Neural progenitor cell (in vitro differentiated cells): Measurements from ENCODE around the gene SPAG16. TPM values are rescaled to one million over a fixed set of nuclear protein-coding genes. Genes with fewer than 3 reads are reported as not detected.

Source experiments
- DNase-seq: peaks from one replicate; pipeline ENCODE4 v3.0.0-alpha.2; 2016; ENCODE audit warnings: low spot score
- H2AFZ ChIP-seq: fragments of 200-600 bp; sonication (generic); replicated peaks from 2 replicates; pipeline ENCODE4 v1.6.1; 2016; ENCODE audit warnings: antibody characterized with exemption
- H3F3A ChIP-seq: fragments of 200-600 bp; sonication (generic); 2 replicates; pipeline ENCODE4 v1.6.1; 2016; ENCODE audit warnings: antibody characterized with exemption, low read depth
- H3K27ac ChIP-seq: fragments of 200-600 bp; sonication (generic); 2 replicates; pipeline ENCODE4 v1.5.1; 2016; ENCODE audit warnings: mild to moderate bottlenecking
- H3K27me3 ChIP-seq: fragments of 200-600 bp; sonication (generic); 2 replicates; pipeline ENCODE4 v1.6.1; 2016; ENCODE audit warnings: mild to moderate bottlenecking, moderate library complexity
- H3K36me3 ChIP-seq: fragments of 200-600 bp; sonication (generic); 2 replicates; pipeline ENCODE4 v1.5.1; 2016
- H3K4me1 ChIP-seq: fragments of 200-600 bp; sonication (generic); 2 replicates; pipeline ENCODE4 v1.6.1; 2016; ENCODE audit warnings: mixed run types
- H3K4me2 ChIP-seq: fragments of 200-600 bp; sonication (generic); 2 replicates; pipeline ENCODE4 v1.6.1; 2016
- H3K4me3 ChIP-seq: fragments of 200-600 bp; sonication (generic); 2 replicates; pipeline ENCODE4 v1.5.1; 2016
- H3K79me2 ChIP-seq: fragments of 200-600 bp; sonication (generic); 2 replicates; pipeline ENCODE4 v1.6.1; 2016; ENCODE audit warnings: low read depth
- H3K9ac ChIP-seq: fragments of 200-600 bp; sonication (generic); 2 replicates; pipeline ENCODE4 v1.6.1; 2016
- H3K9me3 ChIP-seq: fragments of 200-600 bp; sonication (generic); 2 replicates; pipeline ENCODE4 v1.5.1; 2016; ENCODE audit warnings: low read depth
- H4K20me1 ChIP-seq: fragments of 200-600 bp; sonication (generic); 2 replicates; pipeline ENCODE4 v1.6.1; 2016; ENCODE audit warnings: low read depth
- H3K27ac Mint-ChIP-seq: 3 replicates; pipeline ENCODE4 v1.8.0; 2021; ENCODE audit warnings: mixed read lengths
- H3K27me3 Mint-ChIP-seq: 2 replicates; pipeline ENCODE4 v1.8.0; 2022; ENCODE audit warnings: low read depth, mild to moderate bottlenecking, inconsistent platforms, moderate library complexity, mixed read lengths; ENCODE audit not compliant: insufficient read depth
- H3K36me3 Mint-ChIP-seq: 3 replicates; pipeline ENCODE4 v1.8.0; 2021; ENCODE audit warnings: mixed read lengths
- H3K4me1 Mint-ChIP-seq: 3 replicates; pipeline ENCODE4 v1.8.0; 2021; ENCODE audit warnings: mixed read lengths
- H3K4me3 Mint-ChIP-seq: 3 replicates; pipeline ENCODE4 v1.8.0; 2021; ENCODE audit warnings: mild to moderate bottlenecking, moderate library complexity, mixed read lengths
- H3K9me3 Mint-ChIP-seq: 3 replicates; pipeline ENCODE4 v1.8.0; 2020; ENCODE audit warnings: mixed read lengths
- CTCF ChIP-seq: fragments of 200-600 bp; sonication (generic); IDR thresholded peaks from 2 replicates; pipeline ENCODE4 v1.5.1; 2017; ENCODE audit warnings: antibody characterized with exemption, mild to moderate bottlenecking
- EZH2 ChIP-seq: fragments of 200-600 bp; sonication (generic); IDR thresholded peaks from 2 replicates; pipeline ENCODE4 v1.6.1; 2017; ENCODE audit warnings: antibody characterized with exemption, mild to moderate bottlenecking, moderate library complexity
- EZH2phosphoT487 ChIP-seq: fragments of 200-600 bp; sonication (generic); IDR thresholded peaks from 2 replicates; pipeline ENCODE4 v1.6.1; 2017; ENCODE audit warnings: antibody characterized with exemption
- total RNA-seq: library from RNA; depleted of rRNA; stranded (reverse); fragments of >200 nt; gene quantifications from 2 replicates; pipeline ENCODE4 v1.2.3, GENCODE V29; 2015; ENCODE audit warnings: low replicate concordance

The SPAG16 gene
- total RNA-seq, 1 donor from 2014 or later = 70.3 TPM

DNA sequence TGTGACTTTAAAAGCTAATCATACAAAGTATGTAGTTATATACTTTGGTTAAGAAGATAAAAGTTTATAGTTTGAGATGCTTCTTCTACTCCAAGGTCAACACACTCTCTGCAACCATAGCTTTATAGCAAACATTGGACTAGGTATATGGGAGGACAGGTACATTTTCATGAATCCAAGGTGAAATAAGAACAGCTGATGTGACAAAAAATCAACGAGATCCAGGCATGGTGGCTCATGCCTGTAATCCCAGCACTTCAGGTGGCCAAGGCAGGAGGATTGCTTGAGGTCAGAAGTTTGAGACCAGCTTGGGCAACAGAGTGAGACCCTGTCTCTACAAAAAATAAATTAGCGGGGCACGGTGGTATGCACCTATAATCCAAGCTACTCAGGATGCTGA, 963.3 kb downstream of the SPAG16 start:
- Histone ChIP-seq H3F3A (no peaks in the 10 kb centered on the region), H3K4me3 (no peak overlapping the region), H3K9me3 (no peaks in the 10 kb centered on the region), H3K27me3 (no peaks in the 10 kb centered on the region), H2AFZ (no peak overlapping the region), H3K79me2 (no peaks in the 10 kb centered on the region), H3K36me3 (no peaks in the 10 kb centered on the region), H3K9ac (no peak overlapping the region), H3K27ac (no peak overlapping the region), H3K4me1 (no peaks in the 10 kb centered on the region), H4K20me1 (no peaks in the 10 kb centered on the region), H3K4me2 (no peak overlapping the region)
- DNase-seq = no peak
- no peaks in the 10 kb centered on the region for H3K9me3 Mint-ChIP-seq
- no peak overlapping the region for H3K4me3 Mint-ChIP-seq
- H3K27ac Mint-ChIP-seq = no peak overlapping the region
- no peaks in the 10 kb centered on the region for H3K27me3 Mint-ChIP-seq
- H3K36me3 Mint-ChIP-seq = no peaks in the 10 kb centered on the region
- H3K4me1 Mint-ChIP-seq = peaks cover 35% of the 10 kb centered on the region
- TF ChIP-seq EZH2 (no peak), CTCF (no peak), EZH2phosphoT487 (no peak)

DNA sequence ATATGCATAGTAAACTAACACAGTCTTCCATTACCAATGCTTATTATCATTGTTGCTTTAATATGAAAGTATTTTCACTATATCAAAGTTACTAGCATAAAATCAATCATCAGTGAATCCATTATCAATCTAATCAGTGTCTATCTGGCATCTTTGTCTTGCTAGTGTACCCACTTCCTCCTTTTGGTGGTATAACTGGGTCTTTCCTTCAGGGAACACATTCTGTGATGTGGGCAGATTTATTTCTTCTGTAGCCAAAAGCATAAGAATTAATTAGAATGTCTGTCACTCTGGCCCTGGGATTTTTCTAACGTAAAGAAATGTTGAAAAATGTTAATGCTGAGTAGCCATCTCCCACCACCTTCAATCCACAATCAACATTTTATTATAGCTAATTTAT, 970.8 kb downstream of the SPAG16 start:
- Histone ChIP-seq H2AFZ (no peak overlapping the region), H4K20me1 (no peaks in the 10 kb centered on the region), H3K4me1 (no peaks in the 10 kb centered on the region), H3K79me2 (no peaks in the 10 kb centered on the region), H3K27me3 (no peaks in the 10 kb centered on the region), H3K4me2 (no peak overlapping the region), H3K4me3 (no peak overlapping the region), H3K27ac (no peak overlapping the region), H3K9me3 (no peaks in the 10 kb centered on the region), H3K9ac (no peak overlapping the region), H3F3A (no peaks in the 10 kb centered on the region), H3K36me3 (no peaks in the 10 kb centered on the region)
- Mint-ChIP-seq H3K9me3 (peaks cover 4% of the 10 kb centered on the region), H3K36me3 (peaks cover 2% of the 10 kb centered on the region), H3K27me3 (peaks cover 5% of the 10 kb centered on the region), H3K4me3 (no peak overlapping the region), H3K27ac (no peak overlapping the region), H3K4me1 (peaks cover 10% of the 10 kb centered on the region)
- no peak for TF ChIP-seq EZH2
- no peak for TF ChIP-seq CTCF
- no peak for TF ChIP-seq EZH2phosphoT487
- DNase-seq = no peak

- no peaks in the 10 kb centered on the region for H3K36me3 Mint-ChIP-seq
- H3K4me2 ChIP-seq = no peak overlapping the region
Observed at GRCh38 chr2:214261683-214262082, 977.4 kb downstream of the SPAG16 start.

More at GRCh38 chr2:214261683-214262082, 977.4 kb downstream of the SPAG16 start:
- no peaks in the 10 kb centered on the region for H3K36me3 ChIP-seq
- no peak for TF ChIP-seq CTCF
- TF ChIP-seq EZH2 = no peak
- no peak for TF ChIP-seq EZH2phosphoT487
- Mint-ChIP-seq H3K4me3 (no peak overlapping the region), H3K4me1 (peaks cover 4% of the 10 kb centered on the region), H3K27me3 (peaks cover 5% of the 10 kb centered on the region), H3K9me3 (peaks cover 3% of the 10 kb centered on the region), H3K27ac (no peak overlapping the region)
- H3K27me3 ChIP-seq = no peaks in the 10 kb centered on the region
- no peaks in the 10 kb centered on the region for H4K20me1 ChIP-seq
- DNase-seq = no peak
- no peak overlapping the region for H3K27ac ChIP-seq
- H3K79me2 ChIP-seq = no peaks in the 10 kb centered on the region
- H3K9ac ChIP-seq = no peak overlapping the region
- no peaks in the 10 kb centered on the region for H3K4me1 ChIP-seq
- no peaks in the 10 kb centered on the region for H3K9me3 ChIP-seq
- no peaks in the 10 kb centered on the region for H3F3A ChIP-seq
- no peak overlapping the region for H2AFZ ChIP-seq
- H3K4me3 ChIP-seq = no peak overlapping the region
